HG02885 (cell line): ENCODE measurements around the gene CHERP.
A peak's percentile ranks its signal among the peaks of the same experiment; 100 is the strongest.
"Not testable (repeated sequence)": the region's sequence is repeated elsewhere in the genome, so short reads cannot be mapped to it uniquely, and the experiment has no call there.

Experiments
- ATAC-seq: cut with Tn5 transposase; IDR thresholded peaks from one replicate; pipeline ENCODE4 v1.9.1; 2021; ENCODE audit warnings: mild to moderate bottlenecking; ENCODE audit not compliant: unreplicated experiment, poor library complexity

Gene CHERP

GRCh38 chr19:16579381-16579780 is 37.1 kb upstream of the CHERP start:
- ATAC-seq = no peak

- no peak for ATAC-seq
Observed at GRCh38 chr19:16577531-16577985, 35.3 kb upstream of the CHERP start.

- ATAC-seq = no peak
Observed at GRCh38 chr19:16576690-16577530, 34.7 kb upstream of the CHERP start.

- ATAC-seq = no peak
Observed at GRCh38 chr19:16575861-16576689, 33.8 kb upstream of the CHERP start.

- no peak for ATAC-seq
Observed at GRCh38 chr19:16575282-16575681, 33.0 kb upstream of the CHERP start.

- no peak for ATAC-seq
Observed at GRCh38 chr19:16573925-16574324, 31.7 kb upstream of the CHERP start.

- ATAC-seq = no peak
Observed at GRCh38 chr19:16573296-16573695, 31.1 kb upstream of the CHERP start.

- ATAC-seq = peak; percentile 88
Observed at GRCh38 chr19:16572332-16573211, 30.3 kb upstream of the CHERP start, which contains the start of gene SLC35E1. Gene SLC35E1 (minus strand): TSS chr19:16572415. CDS start chr19:16572364, 51 bp downstream.

- peak; percentile 42 for ATAC-seq
Observed at GRCh38 chr19:16571822-16572331, 29.6 kb upstream of the CHERP start.

GRCh38 chr19:16571283-16571682 is 29.0 kb upstream of the CHERP start:
- no peak for ATAC-seq

- ATAC-seq = no peak
Observed at GRCh38 chr19:16569609-16570320, 27.5 kb upstream of the CHERP start.

- ATAC-seq = no peak
Observed at GRCh38 chr19:16566702-16567101, 24.5 kb upstream of the CHERP start.

GRCh38 chr19:16566161-16566560 is 23.9 kb upstream of the CHERP start:
- no peak for ATAC-seq

- ATAC-seq = no peak
Observed at GRCh38 chr19:16564842-16565241, 22.6 kb upstream of the CHERP start.

GRCh38 chr19:16562608-16563025 is 20.4 kb upstream of the CHERP start:
- no peak for ATAC-seq

GRCh38 chr19:16561382-16561781 is 19.1 kb upstream of the CHERP start:
- no peak for ATAC-seq

GRCh38 chr19:16559780-16560276 is 17.6 kb upstream of the CHERP start:
- no peak for ATAC-seq

GRCh38 chr19:16554776-16555175 is 12.5 kb upstream of the CHERP start:
- ATAC-seq = no peak

- not testable (repeated sequence) for ATAC-seq
Observed at GRCh38 chr19:16551902-16552301, 9.7 kb upstream of the CHERP start.
